Endothelial cell (in vitro differentiated cells): ENCODE data around the gene C19orf12. TPM values are rescaled to one million over a fixed set of nuclear protein-coding genes. Genes with fewer than 3 reads are reported as not detected.

Source experiments
- DNase-seq: peaks from one replicate; pipeline ENCODE4 v3.0.0; 2021; ENCODE audit warnings: low spot score
- H3K27ac Mint-ChIP-seq: one replicate; pipeline ENCODE4 v1.8.0; 2021; ENCODE audit warnings: mixed read lengths, inconsistent platforms; ENCODE audit not compliant: unreplicated experiment
- H3K27me3 Mint-ChIP-seq: one replicate; pipeline ENCODE4 v1.8.0; 2021; ENCODE audit warnings: mild to moderate bottlenecking, moderate library complexity, mixed read lengths, inconsistent platforms; ENCODE audit not compliant: unreplicated experiment
- H3K36me3 Mint-ChIP-seq: one replicate; pipeline ENCODE4 v1.8.0; 2021; ENCODE audit warnings: mild to moderate bottlenecking, low read depth, mixed read lengths, inconsistent platforms; ENCODE audit not compliant: unreplicated experiment
- H3K4me1 Mint-ChIP-seq: one replicate; pipeline ENCODE4 v1.8.0; 2021; ENCODE audit warnings: mild to moderate bottlenecking, mixed read lengths, inconsistent platforms; ENCODE audit not compliant: unreplicated experiment
- H3K4me3 Mint-ChIP-seq: one replicate; pipeline ENCODE4 v1.8.0; 2021; ENCODE audit warnings: mild to moderate bottlenecking, mixed read lengths, inconsistent platforms; ENCODE audit not compliant: unreplicated experiment
- H3K9me3 Mint-ChIP-seq: one replicate; pipeline ENCODE4 v1.8.0; 2021; ENCODE audit warnings: mixed read lengths, inconsistent platforms; ENCODE audit not compliant: unreplicated experiment
- CTCF ChIP-seq: fragments of 200-600 bp; sonication (generic); IDR thresholded peaks from one replicate; pipeline ENCODE4 v1.5.0; 2021; ENCODE audit warnings: antibody characterized with exemption; ENCODE audit not compliant: unreplicated experiment
- total RNA-seq: library from RNA; stranded (reverse); fragmentation: NEBNext Ultra II Directional; extraction: Animal tissue kit (Norgen Biotek cat#: 25700); gene quantifications from one replicate; pipeline ENCODE4 v1.2.1, GENCODE V29; 2021; ENCODE audit not compliant: unreplicated experiment

The C19orf12 gene
- total RNA-seq, 1 donor from 2014 or later, result 6.1 TPM

- H3K36me3 Mint-ChIP-seq, result no peaks in the 10 kb centered on the region
- no peak for TF ChIP-seq CTCF
- no peaks in the 10 kb centered on the region for H3K9me3 Mint-ChIP-seq
- no peak overlapping the region for H3K27ac Mint-ChIP-seq
- H3K27me3 Mint-ChIP-seq, result peaks cover 2% of the 10 kb centered on the region
- no peak for DNase-seq
- H3K4me1 Mint-ChIP-seq, result no peaks in the 10 kb centered on the region
- H3K4me3 Mint-ChIP-seq, result no peak overlapping the region
Observed at GRCh38 chr19:29700498-29700897, 14.6 kb downstream of the C19orf12 start.

- H3K27ac Mint-ChIP-seq, result no peak overlapping the region
Observed at GRCh38 chr19:29699861-29700260, 15.2 kb downstream of the C19orf12 start.

GRCh38 chr19:29697523-29698261 lies 17.4 kb downstream of the C19orf12 start:
- no peak for TF ChIP-seq CTCF
- Mint-ChIP-seq H3K27me3 (peaks cover 2% of the 10 kb centered on the region), H3K4me3 (no peak overlapping the region), H3K36me3 (no peaks in the 10 kb centered on the region), H3K4me1 (no peaks in the 10 kb centered on the region), H3K27ac (no peak overlapping the region), H3K9me3 (no peaks in the 10 kb centered on the region)
- DNase-seq, result no peak

More at GRCh38 chr19:29699861-29700260, 15.2 kb downstream of the C19orf12 start:
- Mint-ChIP-seq H3K36me3 (no peaks in the 10 kb centered on the region), H3K27me3 (peaks cover 2% of the 10 kb centered on the region), H3K4me1 (no peaks in the 10 kb centered on the region), H3K9me3 (no peaks in the 10 kb centered on the region), H3K4me3 (no peak overlapping the region)
- TF ChIP-seq CTCF, result no peak
- no peak for DNase-seq

- Mint-ChIP-seq H3K27me3 (peaks cover 2% of the 10 kb centered on the region), H3K36me3 (no peaks in the 10 kb centered on the region), H3K4me1 (no peaks in the 10 kb centered on the region), H3K4me3 (no peak overlapping the region), H3K9me3 (no peaks in the 10 kb centered on the region), H3K27ac (no peak overlapping the region)
- no peak for DNase-seq
- no peak for TF ChIP-seq CTCF
Observed at GRCh38 chr19:29696565-29696846, 18.6 kb downstream of the C19orf12 start.

- Mint-ChIP-seq H3K27me3 (peaks cover 2% of the 10 kb centered on the region), H3K4me1 (no peaks in the 10 kb centered on the region), H3K9me3 (no peaks in the 10 kb centered on the region), H3K36me3 (no peaks in the 10 kb centered on the region), H3K27ac (no peak overlapping the region), H3K4me3 (no peak overlapping the region)
- no peak for TF ChIP-seq CTCF
- no peak for DNase-seq
Observed at GRCh38 chr19:29695765-29696564, 19.1 kb downstream of the C19orf12 start.
